ENCODE measurements around the gene TMEM175. TPM values are rescaled to one million over a fixed set of nuclear protein-coding genes. Genes with fewer than 3 reads are reported as not detected.

The TMEM175 gene
- total RNA-seq, 2 donors from 2014 or later = 40.2 to 65.3 TPM

- H3K4me1 ChIP-seq = peaks cover 11% of the 10 kb centered on the region
- no peak for DNase-seq
- H3K27ac ChIP-seq = no peak overlapping the region
Measured at GRCh38 chr4:921830-922331, 10.4 kb upstream of the TMEM175 start.

GRCh38 chr4:924107-925096 lies 7.9 kb upstream of the TMEM175 start:
- H3K4me1 ChIP-seq = peaks cover 30% of the 10 kb centered on the region
- TF ChIP-seq CTCF (IDR thresholded peaks at IDR 0.05) (no peak), POLR2A (IDR thresholded peaks at IDR 0.05) (no peak)
- intact Hi-C loops (cut with DNase I) = no loop called here
- 76 to 81% methylated on average over 15 to 18 of the region's 18 CpGs for WGBS, 2 donors
- no peaks in the 10 kb centered on the region for H3K27me3 ChIP-seq
- DNase-seq = no peak
- no peaks in the 10 kb centered on the region for H3K36me3 ChIP-seq (replicated peaks in 1 of 2; ENCODE audit: insufficient read depth in 1 of 2, low read depth in 2 of 2)
- H3K27ac ChIP-seq = no peak overlapping the region
- H3K9me3 ChIP-seq = no peaks in the 10 kb centered on the region
- H3K4me3 ChIP-seq = no peak overlapping the region
- no peak for ATAC-seq

More at GRCh38 chr4:921830-922331, 10.4 kb upstream of the TMEM175 start:
- no peak overlapping the region for H3K4me3 ChIP-seq
- 94 to 98% methylated on average over 17 of the region's 17 CpGs for WGBS, 2 donors
- no peaks in the 10 kb centered on the region for H3K27me3 ChIP-seq
- H3K9me3 ChIP-seq = no peaks in the 10 kb centered on the region
- no peak for TF ChIP-seq CTCF (IDR thresholded peaks at IDR 0.05)
- TF ChIP-seq POLR2A (IDR thresholded peaks at IDR 0.05) = no peak
- intact Hi-C loops (cut with DNase I) = no loop called here
- ATAC-seq = no peak
- no peaks in the 10 kb centered on the region for H3K36me3 ChIP-seq (replicated peaks in 1 of 2; ENCODE audit: insufficient read depth in 1 of 2, low read depth in 2 of 2)

GRCh38 chr4:925171-925570 lies 7.1 kb upstream of the TMEM175 start:
- ATAC-seq = no peak
- 84 to 95% methylated on average over 7 to 9 of the region's 9 CpGs for WGBS, 2 donors
- no peaks in the 10 kb centered on the region for H3K27me3 ChIP-seq
- TF ChIP-seq POLR2A (IDR thresholded peaks at IDR 0.05) = no peak
- no peak for TF ChIP-seq CTCF (IDR thresholded peaks at IDR 0.05)
- no peaks in the 10 kb centered on the region for H3K36me3 ChIP-seq (replicated peaks in 1 of 2; ENCODE audit: insufficient read depth in 1 of 2, low read depth in 2 of 2)
- peaks cover 38% of the 10 kb centered on the region for H3K4me1 ChIP-seq
- no peak overlapping the region for H3K27ac ChIP-seq
- no peak for DNase-seq
- H3K9me3 ChIP-seq = no peaks in the 10 kb centered on the region
- intact Hi-C loops (cut with DNase I) = no loop called here
- H3K4me3 ChIP-seq = no peak overlapping the region

- no peak overlapping the region for H3K27ac ChIP-seq
- intact Hi-C loops (cut with DNase I) = no loop called here
- WGBS, 2 donors = 73 to 84% methylated on average over 14 to 26 of the region's 26 CpGs
- H3K4me1 ChIP-seq = peaks cover 46% of the 10 kb centered on the region
- DNase-seq = peak in 1 of 4 donors; percentile 7
- TF ChIP-seq CTCF (IDR thresholded peaks at IDR 0.05) = no peak
- no peak for TF ChIP-seq POLR2A (IDR thresholded peaks at IDR 0.05)
- H3K27me3 ChIP-seq = no peaks in the 10 kb centered on the region
- H3K9me3 ChIP-seq = no peaks in the 10 kb centered on the region
- H3K4me3 ChIP-seq = no peak overlapping the region
- H3K36me3 ChIP-seq (replicated peaks in 1 of 2; ENCODE audit: insufficient read depth in 1 of 2, low read depth in 2 of 2) = no peaks in the 10 kb centered on the region
- ATAC-seq = no peak
Measured at GRCh38 chr4:925771-926500, 6.3 kb upstream of the TMEM175 start.

All from body of pancreas (tissue), 4 donors.